ENCODE results near the gene FKBP14.
"Not testable (repeated sequence)": the region's sequence is repeated elsewhere in the genome, so short reads cannot be mapped to it uniquely, and the experiment has no call there.

The FKBP14 gene

DNA sequence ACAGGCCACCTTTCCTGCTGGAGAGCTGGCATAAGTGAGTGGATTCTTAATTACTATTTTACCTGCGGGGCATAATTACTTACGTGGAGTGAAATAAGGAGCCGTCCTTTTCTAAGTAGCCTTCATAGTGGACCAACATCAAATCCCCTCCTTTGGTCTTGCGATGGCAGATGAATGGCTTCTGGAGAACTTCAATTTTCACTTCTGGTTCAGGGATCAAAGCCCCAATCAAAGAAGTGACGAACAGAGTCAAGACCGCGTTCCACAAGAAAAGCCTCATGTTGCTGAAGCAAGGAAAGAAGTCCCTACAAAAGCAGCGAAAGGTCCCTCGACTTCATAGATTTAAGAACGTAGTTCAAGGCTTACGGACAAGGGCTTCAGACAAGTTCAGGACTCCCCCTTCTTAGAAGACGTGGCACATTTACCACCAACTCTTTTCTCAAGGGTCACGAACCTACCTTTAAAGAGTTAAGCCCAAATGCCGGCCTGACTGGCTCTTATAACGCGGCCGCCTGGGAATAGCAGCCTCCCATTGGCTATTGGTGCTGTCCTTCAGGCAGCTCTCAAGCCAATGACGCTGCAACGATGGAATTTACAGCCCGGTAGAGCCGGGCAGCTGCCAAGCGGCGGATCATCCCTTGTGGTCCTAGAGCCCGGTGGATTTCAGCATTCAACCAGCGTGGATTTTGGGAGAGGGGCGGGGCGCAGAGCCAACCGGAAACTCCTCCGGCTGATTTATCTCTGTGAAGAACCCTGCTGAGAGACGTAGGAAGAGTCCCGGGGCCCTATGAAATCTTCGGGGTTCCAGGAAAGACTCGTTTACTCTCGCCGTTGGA lies at the start of gene FKBP14:
Gene FKBP14 (minus strand): TSS at position 474 of the 836 bp plus-strand sequence. CDS start 194 bp downstream, at position 280.
- DNase-seq (ENCODE audit: low read depth), result peak; percentile 75

GRCh38 chr7:30074422-30075030 lies 48.0 kb upstream of the FKBP14 start:
- DNase-seq (ENCODE audit: low read depth), result no peak

GRCh38 chr7:30072735-30073134 lies 46.2 kb upstream of the FKBP14 start:
- no peak for DNase-seq (ENCODE audit: low read depth)

- DNase-seq (ENCODE audit: low read depth), result no peak
These were observed 43.5 kb upstream of the FKBP14 start for GRCh38 chr7:30070052-30070451.

- DNase-seq (ENCODE audit: low read depth), result no peak
These were observed 42.8 kb upstream of the FKBP14 start for GRCh38 chr7:30069096-30069867.

GRCh38 chr7:30068117-30068516 lies 41.6 kb upstream of the FKBP14 start:
- no peak for DNase-seq (ENCODE audit: low read depth)

DNA sequence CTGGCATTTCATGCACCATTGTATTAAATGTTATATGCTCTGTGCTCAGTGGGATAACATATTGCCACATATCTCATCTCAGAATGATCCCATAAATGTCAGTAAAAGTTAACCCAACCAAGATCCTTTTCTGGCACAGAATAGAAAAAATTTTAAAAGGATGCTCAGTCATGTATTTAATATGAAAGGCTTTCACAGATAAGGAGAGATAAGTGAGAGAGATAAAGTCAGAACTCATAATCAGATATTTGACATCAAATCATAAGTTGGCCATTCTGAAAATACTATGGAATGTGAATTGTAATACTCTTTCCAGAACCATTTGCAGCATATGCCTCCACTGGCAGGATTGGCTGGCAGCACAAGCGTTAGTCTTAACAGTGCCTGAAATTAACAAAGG lies 40.2 kb upstream of the FKBP14 start:
- no peak for DNase-seq (ENCODE audit: low read depth)

DNA sequence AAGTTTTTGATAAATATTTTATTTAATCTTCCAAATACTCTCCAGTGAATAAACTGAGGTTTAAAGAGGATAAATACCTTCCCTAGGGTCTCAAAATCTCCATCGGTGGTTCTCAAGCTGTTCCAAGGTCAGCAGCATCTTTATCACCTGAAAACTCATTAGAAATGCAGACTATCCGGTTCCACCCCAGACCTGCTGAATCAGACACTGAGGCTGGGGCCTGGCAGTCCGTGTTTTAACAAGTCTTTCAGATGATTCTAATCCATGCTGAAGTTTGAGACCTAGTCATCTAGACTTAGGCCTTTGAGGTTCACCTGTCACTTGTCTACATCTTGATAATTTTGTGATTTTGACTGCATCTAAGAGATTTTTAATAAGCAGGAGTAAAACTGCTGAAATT lies 39.2 kb upstream of the FKBP14 start:
- no peak for DNase-seq (ENCODE audit: low read depth)

- DNase-seq (ENCODE audit: low read depth), result no peak
These were observed 36.1 kb upstream of the FKBP14 start for GRCh38 chr7:30062587-30062986.

DNA sequence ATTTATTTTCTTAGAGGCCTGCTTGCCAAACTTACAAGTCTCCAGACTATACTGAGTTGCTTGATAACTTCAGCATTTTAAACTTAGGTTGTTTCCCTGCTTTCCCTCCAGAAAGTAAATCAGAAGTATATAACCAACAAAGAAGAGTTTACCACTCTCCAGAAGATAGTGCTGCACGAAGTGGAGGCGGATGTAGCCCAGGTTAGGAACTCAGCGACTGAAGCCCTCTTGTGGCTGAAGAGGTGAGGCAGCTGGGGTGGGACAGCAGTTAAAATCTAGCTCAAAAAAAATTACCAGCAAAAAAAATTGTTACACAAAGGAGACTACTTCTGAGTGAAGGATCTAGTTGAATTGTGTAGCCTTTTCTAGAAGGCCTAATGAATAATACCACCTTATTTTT lies 35.3 kb upstream of the FKBP14 start:
- not testable (repeated sequence) for DNase-seq (ENCODE audit: low read depth)

DNA sequence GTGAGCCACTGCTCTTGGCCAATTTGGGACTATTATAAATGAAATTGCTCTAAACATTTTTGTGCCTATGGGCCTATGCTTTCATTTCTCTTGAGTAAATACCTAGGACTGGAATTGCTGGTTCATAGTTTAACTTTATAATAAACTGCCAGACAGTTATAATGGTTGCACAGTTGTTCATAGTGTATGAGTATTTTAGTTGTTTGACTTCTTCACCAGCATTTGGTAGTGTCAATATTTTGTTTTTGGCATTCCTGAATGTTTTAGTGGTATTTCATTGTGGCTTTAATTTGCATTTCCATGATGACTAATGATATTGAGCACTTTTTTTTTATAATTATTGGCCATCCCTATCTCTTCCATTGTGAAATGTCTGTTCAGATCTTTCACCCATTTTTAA lies 31.2 kb upstream of the FKBP14 start:
- no peak for DNase-seq (ENCODE audit: low read depth)

GRCh38 chr7:30053068-30053467 lies 26.6 kb upstream of the FKBP14 start:
- no peak for DNase-seq (ENCODE audit: low read depth)

DNA sequence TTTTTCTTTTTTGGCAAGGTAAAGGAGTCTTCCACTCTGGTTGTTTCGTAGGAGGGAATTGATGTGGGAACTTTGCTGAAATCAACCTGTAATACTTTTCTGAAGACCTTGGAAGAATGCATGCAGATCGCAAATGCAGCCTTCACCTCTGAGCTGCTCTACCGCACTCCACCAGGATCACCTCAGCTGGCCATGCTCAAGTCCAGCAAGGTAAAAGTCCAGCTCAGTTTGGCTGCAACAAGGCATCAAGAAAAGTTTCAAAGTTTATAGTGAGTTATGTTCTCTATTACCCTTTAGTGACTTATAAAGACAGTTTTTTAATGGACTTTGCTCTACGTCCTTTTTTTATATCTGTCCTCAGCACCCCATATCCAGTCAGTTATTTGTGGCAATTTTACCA lies 22.7 kb upstream of the FKBP14 start:
- DNase-seq (ENCODE audit: low read depth), result no peak

DNA sequence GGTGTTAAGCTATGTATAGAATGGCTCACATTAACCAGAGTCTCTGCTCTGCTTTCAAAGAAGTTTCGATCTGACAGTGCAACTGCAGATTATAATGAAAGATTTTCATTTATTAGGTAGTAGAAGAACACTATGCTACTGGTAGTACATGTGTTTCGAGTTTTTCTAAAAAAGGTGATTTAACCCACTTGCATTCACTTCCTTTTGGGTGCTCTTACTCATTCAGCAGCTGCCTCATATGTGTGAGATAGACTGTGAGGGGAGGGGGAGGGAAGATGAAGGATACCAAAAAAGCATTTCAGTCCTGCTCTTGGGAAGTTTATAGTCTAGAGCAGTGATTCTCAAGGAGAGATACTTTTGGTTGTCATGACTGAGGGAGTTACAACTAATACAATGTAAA lies 22.1 kb upstream of the FKBP14 start:
- DNase-seq (ENCODE audit: low read depth), result no peak

DNA sequence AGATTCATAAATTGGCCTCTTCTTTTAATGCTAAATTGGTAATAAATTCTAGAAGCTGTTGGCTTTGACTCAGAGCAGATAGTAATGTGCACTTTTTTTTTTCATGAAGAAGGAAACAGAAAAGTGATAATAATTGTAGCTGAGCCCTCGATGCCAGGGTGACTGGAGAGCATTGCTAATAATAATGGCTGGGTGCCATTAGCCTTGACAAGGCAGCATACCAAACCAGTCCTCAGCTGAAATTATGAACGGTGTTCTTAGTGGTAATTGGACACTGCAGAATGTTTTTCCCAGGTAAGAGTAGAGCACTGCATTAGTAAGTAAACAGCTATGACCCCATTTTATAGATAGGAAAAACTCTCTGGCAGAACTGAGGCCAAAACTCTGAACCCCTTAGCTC lies 20.6 kb upstream of the FKBP14 start:
- DNase-seq (ENCODE audit: low read depth), result no peak

- no peak for DNase-seq (ENCODE audit: low read depth)
These were observed 19.7 kb upstream of the FKBP14 start for GRCh38 chr7:30046127-30046770.

DNA sequence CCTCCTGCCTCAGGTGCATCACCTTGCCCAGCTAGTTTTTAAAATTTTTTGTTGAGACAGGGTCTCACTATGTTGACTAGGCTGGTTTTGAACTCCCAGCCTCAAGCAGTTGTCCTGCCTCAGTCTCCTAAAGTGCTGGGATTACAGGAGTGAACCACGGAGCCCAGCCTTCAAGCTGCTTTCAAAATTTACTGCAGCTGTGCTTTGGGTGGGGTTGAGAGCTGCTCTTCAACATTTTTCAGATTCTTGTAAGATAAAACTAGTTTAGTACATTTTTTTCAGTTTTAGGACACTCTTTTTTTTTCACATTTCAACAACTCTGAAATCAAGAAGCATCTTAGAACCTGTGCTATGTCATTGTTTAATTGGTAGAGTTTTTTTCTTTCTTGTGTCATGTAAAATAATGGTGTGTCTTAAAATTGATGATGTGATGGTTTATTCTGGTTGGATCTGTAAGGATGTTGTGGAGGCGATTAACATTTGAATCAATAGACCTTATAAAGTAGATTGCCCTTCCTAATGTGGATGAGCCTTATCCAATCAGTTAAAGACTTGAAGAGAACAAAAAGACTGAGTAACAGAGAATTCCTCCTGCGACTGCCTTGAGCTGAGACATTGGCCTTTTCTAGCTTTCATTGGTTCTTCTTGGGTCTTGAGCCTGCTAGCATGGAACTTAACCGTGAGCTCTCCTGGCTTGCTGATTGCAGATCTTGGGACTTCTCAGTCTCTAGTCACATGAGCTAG lies 15.2 kb upstream of the FKBP14 start:
- no peak for DNase-seq (ENCODE audit: low read depth)

DNA sequence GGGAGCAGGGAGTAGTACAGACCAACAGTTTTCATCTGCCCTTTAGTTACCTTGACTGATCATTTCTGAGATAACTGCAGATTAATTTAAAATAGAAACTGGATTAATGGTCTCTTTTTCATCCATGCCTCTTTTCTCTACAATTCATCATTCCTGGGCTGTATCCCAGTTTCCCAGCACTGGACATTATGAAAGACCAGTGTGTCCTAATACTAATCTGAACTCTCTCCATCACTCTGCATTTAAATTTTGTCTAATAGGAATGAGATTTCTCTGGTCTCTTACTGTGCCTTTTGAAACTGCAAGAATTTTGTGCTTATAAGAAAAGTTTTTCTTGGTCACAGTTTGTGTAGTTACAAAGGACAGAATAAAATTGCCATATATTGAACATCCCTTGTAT lies 14.4 kb upstream of the FKBP14 start:
- DNase-seq (ENCODE audit: low read depth), result no peak

DNA sequence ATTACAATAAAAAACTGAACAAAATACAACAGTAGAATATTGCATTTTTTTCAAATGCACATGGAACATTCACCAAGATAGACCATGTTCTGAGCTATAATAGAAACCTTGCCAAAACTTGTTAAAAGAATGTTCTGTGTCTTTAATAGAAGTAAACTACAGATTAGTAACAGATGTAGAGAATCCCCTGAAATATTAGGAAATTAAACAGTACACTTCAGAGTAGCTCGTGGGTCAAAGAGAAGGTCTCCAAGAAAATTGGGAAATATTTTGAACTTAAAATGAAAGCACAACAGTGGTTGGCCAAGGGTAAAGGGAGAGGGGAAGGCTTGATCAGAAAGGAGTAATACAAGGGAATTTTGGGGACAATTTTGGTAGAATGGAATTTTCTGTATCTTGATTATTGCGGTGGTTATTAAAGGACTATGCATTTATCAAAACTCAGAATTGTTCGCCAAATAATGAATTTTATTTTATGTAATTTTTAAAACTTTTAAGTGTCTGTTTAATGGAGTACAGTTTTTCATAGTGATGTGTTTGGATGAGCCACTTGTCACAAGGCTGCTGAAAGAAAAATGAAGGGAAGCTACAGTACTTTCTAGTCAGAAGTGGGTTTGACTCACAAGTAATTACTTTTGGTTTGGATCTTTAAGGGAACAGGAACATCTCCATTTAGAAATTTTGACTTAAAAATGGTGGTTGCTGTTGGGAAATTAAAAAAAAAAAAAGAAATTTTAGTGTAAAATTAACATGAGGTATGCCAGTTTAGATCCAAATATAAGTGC lies 11.9 kb upstream of the FKBP14 start:
- no peak for DNase-seq (ENCODE audit: low read depth)

- DNase-seq (ENCODE audit: low read depth), result no peak
These were observed 9.7 kb upstream of the FKBP14 start for GRCh38 chr7:30036220-30036619.

DNA sequence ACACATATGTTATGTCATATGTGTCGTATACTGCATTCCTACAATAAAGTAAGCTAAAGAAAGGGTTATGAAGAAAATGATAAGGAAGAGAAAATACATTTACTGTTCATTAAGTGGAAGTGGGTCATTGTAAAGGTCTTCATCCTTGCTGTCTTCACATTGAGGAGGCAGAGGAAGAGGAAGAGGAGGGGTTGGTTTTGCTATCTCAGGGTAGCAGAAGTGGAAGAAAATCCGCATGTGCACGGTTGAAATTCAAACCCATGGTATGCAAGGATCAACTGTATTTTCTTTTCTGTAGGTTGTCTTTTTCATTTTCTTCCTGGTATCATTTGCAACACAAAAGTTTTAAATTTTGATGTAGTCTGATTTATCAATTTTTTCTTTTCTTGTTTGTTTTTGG lies 8.0 kb upstream of the FKBP14 start:
- DNase-seq (ENCODE audit: low read depth), result no peak
